Subcutaneous adipose tissue (tissue), 4 donors: Measurements from ENCODE around the gene ATP8A2. TPM values are rescaled to one million over a fixed set of nuclear protein-coding genes. Genes with fewer than 3 reads are reported as not detected.

Experiments
- total RNA-seq, 4 donors: library from RNA; depleted of rRNA; stranded (reverse); fragments of >200 nt; gene quantifications; one replicate each; pipeline ENCODE4 v1.1.0, GENCODE V29; 2016
- TF ChIP-seq, protein P1 (sequence below): fragments of 450-650 bp; IDR thresholded peaks from one replicate; pipeline ENCODE4 v1.5.1; 2016; ENCODE audit warnings: low read depth, mild to moderate bottlenecking, control low read depth, antibody characterized with exemption, moderate library complexity

The ATP8A2 gene
- total RNA-seq, 4 donors from 2014 or later: under 0.01 to 0.17 TPM; not detected in 2

DNA sequence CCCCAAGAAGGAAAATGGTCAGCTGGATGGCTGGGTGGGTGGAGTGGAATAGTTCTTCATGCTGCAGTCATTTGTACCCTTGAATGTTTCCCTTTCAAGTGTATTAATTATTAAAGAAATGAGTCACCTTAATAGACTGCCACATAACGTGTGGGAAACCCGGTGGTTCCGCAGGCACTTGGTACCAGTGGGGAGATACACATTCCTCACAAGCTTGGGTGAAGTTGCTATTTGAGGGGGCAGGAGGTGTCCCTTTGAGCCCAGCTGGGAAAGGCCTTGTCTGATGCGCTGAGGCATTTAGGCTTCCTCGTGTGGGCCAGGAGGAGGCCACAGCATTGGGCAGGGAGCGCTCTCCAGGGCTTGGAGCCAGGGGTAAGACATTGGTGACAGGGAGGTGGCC, 57.7 kb downstream of the ATP8A2 start:
- TF ChIP-seq, protein P1, sequence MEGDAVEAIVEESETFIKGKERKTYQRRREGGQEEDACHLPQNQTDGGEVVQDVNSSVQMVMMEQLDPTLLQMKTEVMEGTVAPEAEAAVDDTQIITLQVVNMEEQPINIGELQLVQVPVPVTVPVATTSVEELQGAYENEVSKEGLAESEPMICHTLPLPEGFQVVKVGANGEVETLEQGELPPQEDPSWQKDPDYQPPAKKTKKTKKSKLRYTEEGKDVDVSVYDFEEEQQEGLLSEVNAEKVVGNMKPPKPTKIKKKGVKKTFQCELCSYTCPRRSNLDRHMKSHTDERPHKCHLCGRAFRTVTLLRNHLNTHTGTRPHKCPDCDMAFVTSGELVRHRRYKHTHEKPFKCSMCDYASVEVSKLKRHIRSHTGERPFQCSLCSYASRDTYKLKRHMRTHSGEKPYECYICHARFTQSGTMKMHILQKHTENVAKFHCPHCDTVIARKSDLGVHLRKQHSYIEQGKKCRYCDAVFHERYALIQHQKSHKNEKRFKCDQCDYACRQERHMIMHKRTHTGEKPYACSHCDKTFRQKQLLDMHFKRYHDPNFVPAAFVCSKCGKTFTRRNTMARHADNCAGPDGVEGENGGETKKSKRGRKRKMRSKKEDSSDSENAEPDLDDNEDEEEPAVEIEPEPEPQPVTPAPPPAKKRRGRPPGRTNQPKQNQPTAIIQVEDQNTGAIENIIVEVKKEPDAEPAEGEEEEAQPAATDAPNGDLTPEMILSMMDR: no peak

DNA sequence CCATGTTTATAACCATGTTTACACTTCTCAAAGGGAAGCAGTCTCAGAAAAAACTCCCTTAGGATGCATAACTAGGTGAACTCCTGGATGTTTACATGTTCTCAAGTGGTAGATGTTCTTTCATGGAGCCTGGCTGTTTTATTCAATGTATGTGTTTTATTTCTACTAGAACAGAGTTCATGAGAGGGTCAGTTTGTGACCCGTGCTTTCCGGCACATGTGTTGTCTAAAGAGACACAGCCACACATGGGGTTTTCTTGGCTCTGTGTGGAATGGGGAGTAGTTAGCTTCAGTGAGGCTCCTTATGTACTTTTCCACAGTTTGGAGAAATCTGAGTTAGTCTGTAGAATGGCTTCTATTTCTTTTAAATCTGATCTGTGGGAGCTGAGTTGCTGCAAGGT, 60.9 kb downstream of the ATP8A2 start:
- TF ChIP-seq, protein P1: no peak

DNA sequence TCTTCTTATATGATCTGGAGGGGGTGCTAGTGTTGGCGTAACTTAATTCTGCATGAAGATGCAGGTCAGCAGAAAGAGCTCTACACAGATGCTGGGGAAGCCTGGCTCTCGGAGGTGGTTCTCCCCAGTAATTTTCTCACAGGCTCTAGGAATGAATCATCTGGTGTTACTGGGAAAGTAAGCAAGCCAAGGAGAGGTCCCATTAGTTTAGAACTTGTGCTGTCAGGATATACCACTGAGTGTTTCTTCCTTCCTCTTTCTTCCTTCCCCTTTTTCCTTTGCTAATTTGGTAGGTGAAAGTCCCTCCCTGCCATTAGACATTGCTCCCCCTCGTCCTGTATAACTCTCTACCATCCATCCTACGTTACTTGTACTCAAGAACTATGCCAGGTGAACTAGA, 68.3 kb downstream of the ATP8A2 start:
- TF ChIP-seq, protein P1: no peak

DNA sequence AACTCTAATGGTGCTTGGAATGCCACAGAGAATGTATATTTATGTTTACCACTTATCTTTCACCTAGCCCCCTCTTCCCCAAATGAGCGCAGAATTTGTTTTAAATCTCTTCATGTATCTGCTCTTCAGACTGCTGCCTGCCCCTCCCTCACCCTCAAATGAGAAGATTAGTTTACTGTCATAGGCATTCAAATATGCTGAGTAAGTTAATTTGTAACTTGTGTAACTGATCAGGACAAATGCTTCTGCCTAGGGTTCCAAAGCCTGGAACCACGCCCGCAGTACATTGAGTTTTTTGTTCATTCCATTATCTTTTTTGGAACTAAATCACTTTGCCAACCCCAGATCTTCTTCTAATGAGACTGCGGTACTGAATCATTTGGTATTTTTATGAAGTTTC, 74.5 kb downstream of the ATP8A2 start:
- TF ChIP-seq, protein P1: no peak

DNA sequence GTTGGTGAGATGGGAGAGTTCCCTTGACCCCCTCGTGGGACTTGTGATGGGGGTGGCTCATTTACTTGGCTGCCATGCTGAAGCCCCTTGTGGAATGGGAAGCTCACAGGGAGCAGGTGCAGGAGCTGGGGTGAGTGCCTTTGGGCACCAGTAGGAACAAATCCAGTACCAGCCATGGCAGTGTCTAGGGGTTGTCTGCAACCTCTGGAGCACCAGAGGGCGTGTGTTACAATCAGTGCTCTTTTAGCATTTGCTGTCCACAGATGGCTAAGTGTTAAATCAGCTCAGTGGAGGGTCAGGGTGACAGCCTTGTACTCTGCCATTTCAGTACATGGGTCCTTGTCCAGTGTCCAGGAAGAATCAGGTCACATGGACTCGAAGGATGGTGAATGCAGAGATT, 75.6 kb downstream of the ATP8A2 start:
- TF ChIP-seq, protein P1: no peak

DNA sequence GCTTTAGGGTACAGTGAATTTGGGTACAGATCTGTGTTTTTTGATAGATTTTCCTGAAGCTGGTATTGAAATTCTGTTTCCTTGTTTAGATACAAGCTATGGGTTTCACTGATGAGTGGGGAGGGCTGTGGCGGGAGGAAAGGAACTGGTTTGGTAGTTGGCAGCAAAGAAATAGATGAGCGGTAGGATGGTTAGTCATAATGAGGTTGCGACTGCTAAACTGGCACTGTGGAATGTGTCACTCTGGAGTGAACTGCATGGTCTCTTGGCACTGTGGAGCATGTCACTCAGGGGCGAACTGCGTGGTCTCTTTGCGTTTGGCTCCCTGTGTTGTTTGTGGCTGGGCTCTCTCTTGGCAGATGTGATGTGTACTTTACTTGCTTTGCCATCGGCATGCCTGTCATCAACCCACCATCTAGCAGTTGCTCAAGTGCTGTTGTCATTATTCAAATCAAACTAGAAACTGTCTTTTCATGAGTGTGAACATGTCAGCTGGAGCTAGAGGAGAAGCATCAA, 82.1 kb downstream of the ATP8A2 start:
- TF ChIP-seq, protein P1: no peak

DNA sequence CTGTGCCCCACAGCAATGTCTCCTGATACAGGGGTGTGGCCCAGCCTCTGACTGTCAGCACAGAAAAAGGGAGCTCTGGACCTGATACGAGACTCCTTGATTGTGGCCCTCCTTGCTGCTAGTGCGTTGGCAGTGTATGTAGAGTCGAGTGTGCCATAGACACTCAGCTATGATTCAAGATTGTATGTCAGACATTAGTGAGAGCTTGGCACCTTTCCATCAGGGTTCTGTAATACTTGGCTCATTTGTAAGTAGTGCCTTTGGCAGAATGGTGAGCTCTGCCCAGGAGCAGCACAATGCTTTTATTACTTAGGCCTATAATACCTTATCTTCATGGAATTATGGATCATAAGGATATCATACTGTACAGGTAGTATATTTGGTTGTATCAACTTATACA, 83.4 kb downstream of the ATP8A2 start:
- TF ChIP-seq, protein P1: no peak
